ENCODE measurements around the gene ZNF672.

The ZNF672 gene

GRCh38 chr1:248817065-248817464, 21.0 kb upstream of the ZNF672 start:
- no peak overlapping the region for H3K9ac ChIP-seq (ENCODE audit: insufficient read length)
- H3K27ac ChIP-seq = no peak overlapping the region
- no peaks in the 10 kb centered on the region for H3K9me3 ChIP-seq (ENCODE audit: low read depth, low read length)
- no peak for DNase-seq (ENCODE audit: low read depth, low spot score)
- H3K36me3 ChIP-seq (ENCODE audit: insufficient read depth, low read length) = peaks cover 47% of the 10 kb centered on the region
- no peak for TF ChIP-seq FOXP2 (optimal IDR thresholded peaks at IDR 0.05; ENCODE audit: control extremely low read depth, extremely low read length, insufficient read depth)
- TF ChIP-seq POLR2AphosphoS5 (IDR thresholded peaks at IDR 0.05; ENCODE audit: borderline replicate concordance, low read depth, low read length) = no peak
- no peak for TF ChIP-seq EZH2 (IDR thresholded peaks at IDR 0.05)
- H3K4me3 ChIP-seq = no peak overlapping the region

GRCh38 chr1:248818505-248819374, 19.3 kb upstream of the ZNF672 start:
- no peak overlapping the region for H3K4me3 ChIP-seq
- H3K9me3 ChIP-seq (ENCODE audit: low read depth, low read length) = no peaks in the 10 kb centered on the region
- peaks cover 44% of the 10 kb centered on the region for H3K36me3 ChIP-seq (ENCODE audit: insufficient read depth, low read length)
- no peak overlapping the region for H3K27ac ChIP-seq
- H3K9ac ChIP-seq (ENCODE audit: insufficient read length) = no peak overlapping the region
- no peak for TF ChIP-seq POLR2AphosphoS5 (IDR thresholded peaks at IDR 0.05; ENCODE audit: borderline replicate concordance, low read depth, low read length)
- TF ChIP-seq EZH2 (IDR thresholded peaks at IDR 0.05) = no peak
- TF ChIP-seq FOXP2 (optimal IDR thresholded peaks at IDR 0.05; ENCODE audit: control extremely low read depth, extremely low read length, insufficient read depth) = no peak
- DNase-seq (ENCODE audit: low read depth, low spot score) = no peak

GRCh38 chr1:248820041-248820585, 17.9 kb upstream of the ZNF672 start:
- H3K4me3 ChIP-seq = no peak overlapping the region
- no peak for DNase-seq (ENCODE audit: low read depth, low spot score)
- H3K36me3 ChIP-seq (ENCODE audit: insufficient read depth, low read length) = peaks cover 39% of the 10 kb centered on the region
- H3K9ac ChIP-seq (ENCODE audit: insufficient read length) = no peak overlapping the region
- no peak overlapping the region for H3K27ac ChIP-seq
- H3K9me3 ChIP-seq (ENCODE audit: low read depth, low read length) = no peaks in the 10 kb centered on the region
- no peak for TF ChIP-seq EZH2 (IDR thresholded peaks at IDR 0.05)
- no peak for TF ChIP-seq POLR2AphosphoS5 (IDR thresholded peaks at IDR 0.05; ENCODE audit: borderline replicate concordance, low read depth, low read length)
- no peak for TF ChIP-seq FOXP2 (optimal IDR thresholded peaks at IDR 0.05; ENCODE audit: control extremely low read depth, extremely low read length, insufficient read depth)

- DNase-seq (ENCODE audit: low read depth, low spot score) = no peak
- Histone ChIP-seq H3K36me3 (ENCODE audit: insufficient read depth, low read length) (peaks cover 31% of the 10 kb centered on the region), H3K9me3 (ENCODE audit: low read depth, low read length) (no peaks in the 10 kb centered on the region), H3K27ac (no peak overlapping the region), H3K4me3 (no peak overlapping the region), H3K9ac (ENCODE audit: insufficient read length) (no peak overlapping the region)
- no peak for TF ChIP-seq EZH2 (IDR thresholded peaks at IDR 0.05)
- TF ChIP-seq POLR2AphosphoS5 (IDR thresholded peaks at IDR 0.05; ENCODE audit: borderline replicate concordance, low read depth, low read length) = no peak
Observed at GRCh38 chr1:248821101-248821500, 16.9 kb upstream of the ZNF672 start.

- H3K27ac ChIP-seq = no peak overlapping the region
- DNase-seq (ENCODE audit: low read depth, low spot score) = no peak
- TF ChIP-seq EZH2 (IDR thresholded peaks at IDR 0.05) = no peak
- no peak for TF ChIP-seq POLR2AphosphoS5 (IDR thresholded peaks at IDR 0.05; ENCODE audit: borderline replicate concordance, low read depth, low read length)
- no peak for TF ChIP-seq FOXP2 (optimal IDR thresholded peaks at IDR 0.05; ENCODE audit: control extremely low read depth, extremely low read length, insufficient read depth)
- H3K4me3 ChIP-seq = no peak overlapping the region
- peaks cover 26% of the 10 kb centered on the region for H3K36me3 ChIP-seq (ENCODE audit: insufficient read depth, low read length)
- no peak overlapping the region for H3K9ac ChIP-seq (ENCODE audit: insufficient read length)
- H3K9me3 ChIP-seq (ENCODE audit: low read depth, low read length) = no peaks in the 10 kb centered on the region
Observed at GRCh38 chr1:248821641-248822040, 16.4 kb upstream of the ZNF672 start.

- Histone ChIP-seq H3K4me3 (no peak overlapping the region), H3K36me3 (ENCODE audit: insufficient read depth, low read length) (peaks cover 24% of the 10 kb centered on the region)
Observed at GRCh38 chr1:248822148-248823032, 15.6 kb upstream of the ZNF672 start.

GRCh38 chr1:248823517-248824001, 14.5 kb upstream of the ZNF672 start:
- no peak for DNase-seq (ENCODE audit: low read depth, low spot score)

More at GRCh38 chr1:248822148-248823032, 15.6 kb upstream of the ZNF672 start:
- H3K9me3 ChIP-seq (ENCODE audit: low read depth, low read length) = no peaks in the 10 kb centered on the region
- DNase-seq (ENCODE audit: low read depth, low spot score) = no peak
- TF ChIP-seq EZH2 (IDR thresholded peaks at IDR 0.05) = no peak
- no peak for TF ChIP-seq POLR2AphosphoS5 (IDR thresholded peaks at IDR 0.05; ENCODE audit: borderline replicate concordance, low read depth, low read length)
- no peak for TF ChIP-seq FOXP2 (optimal IDR thresholded peaks at IDR 0.05; ENCODE audit: control extremely low read depth, extremely low read length, insufficient read depth)
- H3K27ac ChIP-seq = no peak overlapping the region
- no peak overlapping the region for H3K9ac ChIP-seq (ENCODE audit: insufficient read length)

GRCh38 chr1:248824301-248824700, 13.7 kb upstream of the ZNF672 start:
- peaks cover 24% of the 10 kb centered on the region for H3K36me3 ChIP-seq (ENCODE audit: insufficient read depth, low read length)
- DNase-seq (ENCODE audit: low read depth, low spot score) = no peak
- no peak overlapping the region for H3K27ac ChIP-seq
- TF ChIP-seq FOXP2 (optimal IDR thresholded peaks at IDR 0.05; ENCODE audit: control extremely low read depth, extremely low read length, insufficient read depth) (no peak), EZH2 (IDR thresholded peaks at IDR 0.05) (no peak), POLR2AphosphoS5 (IDR thresholded peaks at IDR 0.05; ENCODE audit: borderline replicate concordance, low read depth, low read length) (no peak)
- H3K4me3 ChIP-seq = no peak overlapping the region
- H3K9me3 ChIP-seq (ENCODE audit: low read depth, low read length) = no peaks in the 10 kb centered on the region
- H3K9ac ChIP-seq (ENCODE audit: insufficient read length) = no peak overlapping the region

More at GRCh38 chr1:248823517-248824001, 14.5 kb upstream of the ZNF672 start:
- no peak overlapping the region for H3K9ac ChIP-seq (ENCODE audit: insufficient read length)
- H3K9me3 ChIP-seq (ENCODE audit: low read depth, low read length) = no peaks in the 10 kb centered on the region
- TF ChIP-seq FOXP2 (optimal IDR thresholded peaks at IDR 0.05; ENCODE audit: control extremely low read depth, extremely low read length, insufficient read depth) (no peak), EZH2 (IDR thresholded peaks at IDR 0.05) (no peak), POLR2AphosphoS5 (IDR thresholded peaks at IDR 0.05; ENCODE audit: borderline replicate concordance, low read depth, low read length) (no peak)
- H3K27ac ChIP-seq = no peak overlapping the region
- H3K36me3 ChIP-seq (ENCODE audit: insufficient read depth, low read length) = peaks cover 24% of the 10 kb centered on the region
- no peak overlapping the region for H3K4me3 ChIP-seq

Measured in SK-N-MC (cell line).